Trophoblast cell (in vitro differentiated cells and primary cell): ENCODE data around the gene DLGAP4.

Experiments used
- DNase-seq, 2 donors: peaks; one replicate each; pipeline ENCODE4 v3.0.0-alpha.2; 2016
- H2AFZ ChIP-seq: 2 replicates; pipeline ENCODE4 v1.6.1; 2013; ENCODE audit warnings: low read length, moderate library complexity, mild to moderate bottlenecking; ENCODE audit not compliant: insufficient read depth, poor library complexity
- H2AK5ac ChIP-seq: 2 replicates; pipeline ENCODE4 v1.6.1; 2013; ENCODE audit warnings: mild to moderate bottlenecking, low read length
- H2BK120ac ChIP-seq: 2 replicates; pipeline ENCODE4 v1.6.1; 2013; ENCODE audit warnings: low read length, mild to moderate bottlenecking, moderate library complexity; ENCODE audit not compliant: insufficient read depth, poor library complexity
- H2BK12ac ChIP-seq: 2 replicates; pipeline ENCODE4 v1.6.1; 2013; ENCODE audit warnings: mild to moderate bottlenecking, low read length, moderate library complexity
- H2BK5ac ChIP-seq: 2 replicates; pipeline ENCODE4 v1.6.1; 2013; ENCODE audit warnings: low read length, low read depth, moderate library complexity, mild to moderate bottlenecking; ENCODE audit not compliant: poor library complexity
- H3K14ac ChIP-seq: 2 replicates; pipeline ENCODE4 v1.6.1; 2013; ENCODE audit warnings: mild to moderate bottlenecking, low read length
- H3K18ac ChIP-seq: 2 replicates; pipeline ENCODE4 v1.6.1; 2013; ENCODE audit warnings: mild to moderate bottlenecking, low read length
- H3K23ac ChIP-seq: 2 replicates; pipeline ENCODE4 v1.6.1; 2013; ENCODE audit warnings: low read length
- H3K27ac ChIP-seq: 2 replicates; pipeline ENCODE4 v1.5.1; 2013; ENCODE audit warnings: low read depth, mild to moderate bottlenecking, inconsistent platforms, low read length, moderate library complexity
- H3K27me3 ChIP-seq: 2 replicates; pipeline ENCODE4 v1.6.1; 2013; ENCODE audit warnings: inconsistent platforms, mild to moderate bottlenecking, low read length, moderate library complexity; ENCODE audit not compliant: insufficient read depth
- H3K36me3 ChIP-seq, 2 experiments: 1 replicate in 1 of 2; 2 replicates in 1 of 2; pipeline ENCODE4 v1.6.1; 2013; ENCODE audit warnings: low read length in 2 of 2, mild to moderate bottlenecking in 2 of 2, moderate library complexity in 1 of 2; ENCODE audit not compliant: insufficient read depth in 2 of 2, control insufficient read depth in 1 of 2
- H3K4ac ChIP-seq: 2 replicates; pipeline ENCODE4 v1.6.1; 2013; ENCODE audit warnings: low read depth, mild to moderate bottlenecking, low read length, moderate library complexity
- H3K4me1 ChIP-seq, 2 experiments: 1 replicate in 1 of 2; 2 replicates in 1 of 2; pipeline ENCODE4 v1.6.1; 2013; ENCODE audit warnings: low read length in 2 of 2, mild to moderate bottlenecking in 2 of 2, moderate library complexity in 1 of 2; ENCODE audit not compliant: insufficient read depth in 2 of 2, control insufficient read depth in 1 of 2
- H3K4me2 ChIP-seq: 2 replicates; pipeline ENCODE4 v1.6.1; 2013; ENCODE audit warnings: inconsistent platforms, mild to moderate bottlenecking, low read length, moderate library complexity
- H3K4me3 ChIP-seq: 2 replicates; pipeline ENCODE4 v1.5.1; 2013; ENCODE audit warnings: mild to moderate bottlenecking, low read depth, low read length, inconsistent platforms
- H3K79me1 ChIP-seq: one replicate; pipeline ENCODE4 v1.6.1; 2013; ENCODE audit warnings: low read length
- H3K79me2 ChIP-seq: 2 replicates; pipeline ENCODE4 v1.6.1; 2013; ENCODE audit warnings: low read length, mild to moderate bottlenecking; ENCODE audit not compliant: control insufficient read depth, insufficient read depth, poor library complexity
- H3K9ac ChIP-seq: 2 replicates; pipeline ENCODE4 v1.6.1; 2013; ENCODE audit warnings: mild to moderate bottlenecking, low read length
- H3K9me3 ChIP-seq: 2 replicates; pipeline ENCODE4 v1.6.1; 2013; ENCODE audit warnings: low read depth, mild to moderate bottlenecking, control low read depth, inconsistent platforms, low read length; ENCODE audit not compliant: insufficient read depth
- H4K12ac ChIP-seq: 2 replicates; pipeline ENCODE4 v1.6.1; 2013; ENCODE audit warnings: low read depth, mild to moderate bottlenecking, low read length, moderate library complexity
- H4K8ac ChIP-seq: 2 replicates; pipeline ENCODE4 v1.6.1; 2013; ENCODE audit warnings: low read depth, mild to moderate bottlenecking, low read length, moderate library complexity
- H4K91ac ChIP-seq: one replicate; pipeline ENCODE4 v1.6.1; 2013; ENCODE audit warnings: low read depth, mild to moderate bottlenecking, low read length, moderate library complexity
- WGBS: extraction: QIAGEN DNeasy Blood & Tissue Kit; methylation state at CpG from one replicate; pipeline ENCODE4 v1.1.7; 2013; ENCODE audit warnings: missing lambda C conversion rate; ENCODE audit not compliant: insufficient read length, insufficient coverage; ENCODE audit errors: extremely low coverage; 5-methylcytosine and 5-hydroxymethylcytosine counted together

The DLGAP4 gene

DNA sequence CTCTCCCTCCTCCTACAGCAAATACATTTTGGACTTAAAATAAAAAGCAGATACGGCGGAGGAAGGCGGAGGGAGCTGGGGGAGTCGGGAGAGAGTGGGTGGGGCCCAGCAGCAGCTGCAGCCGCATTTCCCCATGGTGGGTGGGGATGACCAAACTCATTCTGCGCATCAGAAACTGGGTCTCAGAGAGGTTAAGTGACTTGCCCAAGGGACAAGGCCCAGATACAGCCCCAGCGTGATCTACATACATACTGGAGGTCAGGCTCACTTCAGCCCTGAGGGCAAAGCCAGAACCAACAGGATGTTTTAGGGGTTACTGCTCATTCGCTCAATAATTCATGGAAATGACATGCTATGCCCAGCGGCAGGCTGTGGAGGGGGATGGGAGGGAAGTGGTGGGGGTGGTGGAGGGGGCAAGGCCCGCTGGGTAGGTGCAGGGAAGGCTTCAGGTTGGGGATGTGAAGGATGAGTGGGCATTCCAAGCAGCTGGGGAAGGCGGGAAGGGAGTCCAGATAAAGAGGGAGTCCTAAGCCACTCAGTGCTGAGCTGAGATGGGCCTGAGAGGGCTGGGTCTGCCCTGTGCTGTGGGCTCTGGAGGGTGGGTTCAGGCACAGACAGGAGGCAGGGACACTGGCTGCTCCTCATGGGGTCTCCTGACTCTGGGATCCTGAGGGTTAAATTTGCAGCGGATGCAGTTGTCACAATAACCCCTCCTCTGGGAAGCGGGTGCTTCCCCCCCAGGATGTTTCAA lies 31.0 kb downstream of the DLGAP4 start:
- no CpG with 5 or more reads among the region's 13 CpGs for WGBS
- no peak for DNase-seq
- Histone ChIP-seq H3K14ac (no peak overlapping the region), H4K8ac (no peak overlapping the region), H4K91ac (no peak overlapping the region), H2BK12ac (no peak overlapping the region), H3K4me3 (no peak overlapping the region), H3K23ac (no peak overlapping the region), H2BK120ac (no peak overlapping the region), H3K4me2 (no peak overlapping the region), H3K4ac (no peak overlapping the region), H3K18ac (no peak overlapping the region), H2BK5ac (no peak overlapping the region), H3K27ac (no peak overlapping the region), H3K4me1 (no peaks in the 10 kb centered on the region), H2AK5ac (no peak overlapping the region), H3K9me3 (no peaks in the 10 kb centered on the region), H3K79me1 (no peaks in the 10 kb centered on the region), H2AFZ (no peak overlapping the region), H4K12ac (no peak overlapping the region), H3K36me3 (no peaks in the 10 kb centered on the region), H3K27me3 (no peaks in the 10 kb centered on the region), H3K9ac (no peak overlapping the region), H3K79me2 (no peaks in the 10 kb centered on the region)

DNA sequence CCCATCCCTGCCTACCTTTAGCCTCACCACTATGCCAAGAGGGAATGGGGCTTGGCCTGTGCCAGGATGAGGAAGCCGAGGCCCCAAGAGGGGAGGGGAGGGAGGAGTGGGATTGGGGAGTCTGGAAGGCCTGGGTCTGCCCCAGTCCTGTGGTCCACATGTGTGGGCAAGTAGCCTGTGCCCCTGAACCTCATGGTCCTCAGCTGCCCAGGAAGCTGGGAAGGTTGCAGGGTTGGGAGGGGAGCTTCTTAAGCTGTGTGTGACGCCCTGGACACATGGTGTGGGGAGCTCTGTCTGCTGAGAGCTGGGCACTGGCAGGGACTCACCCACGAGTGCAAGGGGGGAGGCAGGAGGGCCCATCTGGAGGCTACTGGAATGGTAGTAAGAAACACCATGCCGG lies 31.7 kb downstream of the DLGAP4 start:
- DNase-seq = no peak

DNA sequence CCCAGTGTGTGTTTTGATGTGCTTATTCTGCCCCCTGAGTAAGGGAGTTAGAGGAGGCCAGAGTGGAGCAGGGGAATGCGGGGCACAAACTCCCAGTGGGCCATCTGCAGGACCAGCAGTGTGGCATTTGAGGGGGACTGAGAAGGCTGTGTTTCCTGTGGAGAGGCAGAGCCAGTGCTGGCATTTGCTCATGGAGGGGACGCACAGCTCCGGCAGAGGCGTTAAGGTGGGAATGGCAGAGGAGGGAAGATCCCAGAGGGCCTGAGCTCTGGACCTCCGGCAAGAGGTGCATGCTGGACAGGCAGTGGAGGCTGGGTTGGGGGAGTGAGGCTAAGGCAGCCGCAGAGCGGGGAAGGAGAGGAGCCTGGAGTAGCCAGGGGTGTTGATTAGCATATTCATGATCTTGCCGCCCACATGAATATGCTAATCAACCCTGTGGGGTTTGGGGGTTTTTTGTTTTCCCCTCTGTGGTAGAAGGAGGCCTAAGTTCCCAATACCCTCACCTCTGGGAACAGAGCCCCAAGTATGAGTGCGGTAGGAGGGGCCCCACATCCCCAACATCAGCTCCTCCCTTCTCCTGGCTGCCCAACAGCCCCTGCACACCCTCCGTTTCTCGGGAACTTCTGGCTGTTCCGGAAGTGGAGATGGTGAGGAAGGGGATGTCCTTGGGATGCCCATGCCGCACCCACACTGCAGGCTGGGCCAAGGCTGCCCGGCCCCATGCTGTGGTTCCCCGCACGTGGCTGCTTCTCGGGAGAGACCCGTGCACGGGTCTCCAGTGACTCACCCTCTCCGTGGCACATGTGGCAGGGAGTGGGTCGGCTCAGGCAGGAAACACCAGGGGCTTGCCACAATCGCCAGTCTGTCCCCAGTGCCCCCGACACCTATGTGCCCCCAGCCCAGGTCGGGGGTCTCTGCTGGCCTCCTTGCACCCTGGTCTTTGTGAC lies 33.8 kb downstream of the DLGAP4 start:
- no peak for DNase-seq
- Histone ChIP-seq H4K91ac (no peak overlapping the region), H3K79me2 (no peaks in the 10 kb centered on the region), H3K4ac (no peak overlapping the region), H3K36me3 (no peaks in the 10 kb centered on the region), H3K27me3 (no peaks in the 10 kb centered on the region), H3K79me1 (no peaks in the 10 kb centered on the region), H3K18ac (no peak overlapping the region), H2AK5ac (no peak overlapping the region), H2BK12ac (no peak overlapping the region), H3K23ac (no peak overlapping the region), H4K12ac (no peak overlapping the region), H3K4me2 (no peak overlapping the region), H3K14ac (no peak overlapping the region), H2BK5ac (no peak overlapping the region), H2BK120ac (no peak overlapping the region), H3K9ac (no peak overlapping the region), H3K4me3 (no peak overlapping the region), H2AFZ (no peak overlapping the region), H3K4me1 (no peaks in the 10 kb centered on the region), H3K27ac (no peak overlapping the region), H4K8ac (no peak overlapping the region), H3K9me3 (no peaks in the 10 kb centered on the region)
- no CpG with 5 or more reads among the region's 24 CpGs for WGBS

More for the DNA sequence above, 31.7 kb downstream of the DLGAP4 start:
- no peak overlapping the region for H2AFZ ChIP-seq
- H3K18ac ChIP-seq = no peak overlapping the region
- no peaks in the 10 kb centered on the region for H3K79me2 ChIP-seq
- no peak overlapping the region for H2AK5ac ChIP-seq
- WGBS = no CpG with 5 or more reads among the region's 4 CpGs
- no peaks in the 10 kb centered on the region for H3K36me3 ChIP-seq
- H4K91ac ChIP-seq = no peak overlapping the region
- no peak overlapping the region for H2BK5ac ChIP-seq
- H3K79me1 ChIP-seq = no peaks in the 10 kb centered on the region
- H3K4me2 ChIP-seq = no peak overlapping the region
- no peak overlapping the region for H2BK120ac ChIP-seq
- no peak overlapping the region for H4K12ac ChIP-seq
- no peak overlapping the region for H3K27ac ChIP-seq
- H3K23ac ChIP-seq = no peak overlapping the region
- no peak overlapping the region for H3K9ac ChIP-seq
- no peaks in the 10 kb centered on the region for H3K27me3 ChIP-seq
- no peaks in the 10 kb centered on the region for H3K9me3 ChIP-seq
- H4K8ac ChIP-seq = no peak overlapping the region
- H2BK12ac ChIP-seq = no peak overlapping the region
- no peak overlapping the region for H3K14ac ChIP-seq
- H3K4ac ChIP-seq = no peak overlapping the region
- no peaks in the 10 kb centered on the region for H3K4me1 ChIP-seq
- H3K4me3 ChIP-seq = no peak overlapping the region

DNA sequence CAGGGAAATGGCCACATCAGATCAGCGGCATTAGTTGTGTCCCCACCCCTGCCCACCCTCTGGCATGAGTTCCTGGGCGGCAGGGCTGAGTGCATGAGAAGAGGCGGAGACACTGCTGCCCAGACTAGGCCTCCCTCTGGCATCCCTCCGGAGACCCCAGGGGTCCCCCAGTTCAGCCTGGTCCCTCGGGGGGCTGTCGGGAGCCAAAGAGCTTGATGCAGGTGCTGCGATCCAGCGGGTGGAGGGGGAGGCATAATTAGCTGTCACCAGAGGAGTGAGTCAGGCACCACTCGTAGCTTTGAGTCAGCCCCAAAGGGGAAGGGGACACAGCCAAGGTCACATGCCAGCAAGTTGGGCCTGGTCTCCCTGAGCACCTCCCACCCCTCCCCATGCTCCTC lies 34.5 kb downstream of the DLGAP4 start:
- Histone ChIP-seq H3K14ac (no peak overlapping the region), H3K4ac (no peak overlapping the region), H3K36me3 (no peaks in the 10 kb centered on the region), H3K27me3 (no peaks in the 10 kb centered on the region), H2BK120ac (no peak overlapping the region), H4K12ac (no peak overlapping the region), H3K23ac (no peak overlapping the region), H3K4me3 (no peak overlapping the region), H4K8ac (no peak overlapping the region), H2AFZ (no peak overlapping the region), H2AK5ac (no peak overlapping the region), H3K27ac (no peak overlapping the region), H2BK12ac (no peak overlapping the region), H3K9me3 (no peaks in the 10 kb centered on the region), H2BK5ac (no peak overlapping the region), H3K18ac (no peak overlapping the region), H3K4me2 (no peak overlapping the region), H3K79me2 (no peaks in the 10 kb centered on the region), H3K79me1 (no peaks in the 10 kb centered on the region), H3K4me1 (no peaks in the 10 kb centered on the region), H3K9ac (no peak overlapping the region), H4K91ac (no peak overlapping the region)
- DNase-seq = no peak
- WGBS = no CpG with 5 or more reads among the region's 9 CpGs
